DND-41 (cell line): ENCODE data around the gene SLC6A18.

Experiments
- CTCF ChIP-seq: IDR thresholded peaks from 2 replicates; pipeline ENCODE4 v1.5.1; 2012; ENCODE audit warnings: borderline replicate concordance, low read length, moderate library complexity, mild to moderate bottlenecking; ENCODE audit not compliant: poor library complexity, severe bottlenecking; ENCODE audit errors: extremely low read depth
- EZH2 ChIP-seq: IDR thresholded peaks from 3 replicates; pipeline ENCODE4 v1.6.1; 2012; ENCODE audit warnings: borderline replicate concordance, low read depth, mild to moderate bottlenecking, moderate library complexity, low read length, inconsistent platforms; ENCODE audit not compliant: severe bottlenecking

GRCh38 chr5:1220831-1221230 lies 4.3 kb upstream of the SLC6A18 start:
- TF ChIP-seq CTCF (no peak), EZH2 (no peak)
